ENCODE results near the gene SCAF8.

Gene SCAF8

GRCh38 chr6:154830771-154831170 lies 97.6 kb downstream of the SCAF8 start:
- no peaks in the 10 kb centered on the region for H3K27me3 ChIP-seq (ENCODE audit: control insufficient read depth, insufficient read depth, low read length)
- no peak overlapping the region for H3K27ac ChIP-seq (ENCODE audit: low read length)
- no peak overlapping the region for H3K4me3 ChIP-seq (ENCODE audit: low read length)
- no peak for DNase-seq (ENCODE audit: low read depth, low spot score)
- H3K4me1 ChIP-seq (ENCODE audit: control insufficient read depth, insufficient read depth, low read length) = no peaks in the 10 kb centered on the region
- H3K9me3 ChIP-seq (ENCODE audit: control insufficient read depth, insufficient read depth, low read length) = no peaks in the 10 kb centered on the region
- peaks cover 2% of the 10 kb centered on the region; the same call in 1 of the 2 replicates for H3K36me3 ChIP-seq (ENCODE audit: control insufficient read depth, insufficient read depth, low read length)
- WGBS (ENCODE audit: insufficient coverage, insufficient read length) = no CpG with 5 or more reads among the region's 4 CpGs

- no peaks in the 10 kb centered on the region for H3K4me1 ChIP-seq (ENCODE audit: control insufficient read depth, insufficient read depth, low read length)
- H3K27ac ChIP-seq (ENCODE audit: low read length) = no peak overlapping the region
- no peak overlapping the region for H3K4me3 ChIP-seq (ENCODE audit: low read length)
- no CpG with 5 or more reads among the region's 4 CpGs for WGBS (ENCODE audit: insufficient coverage, insufficient read length)
- no peak for DNase-seq (ENCODE audit: low read depth, low spot score)
- H3K36me3 ChIP-seq (ENCODE audit: control insufficient read depth, insufficient read depth, low read length) = peaks cover 2% of the 10 kb centered on the region; the same call in 1 of the 2 replicates
- H3K27me3 ChIP-seq (ENCODE audit: control insufficient read depth, insufficient read depth, low read length) = no peaks in the 10 kb centered on the region
- no peaks in the 10 kb centered on the region; the same call in 1 of the 2 replicates for H3K9me3 ChIP-seq (ENCODE audit: control insufficient read depth, insufficient read depth, low read length)
These were observed 102.1 kb downstream of the SCAF8 start for GRCh38 chr6:154835307-154835706.

GRCh38 chr6:154839546-154839945 lies 106.3 kb downstream of the SCAF8 start:
- WGBS (ENCODE audit: insufficient coverage, insufficient read length) = no CpG with 5 or more reads among the region's 6 CpGs
- H3K27me3 ChIP-seq (ENCODE audit: control insufficient read depth, insufficient read depth, low read length) = no peaks in the 10 kb centered on the region
- no peak for DNase-seq (ENCODE audit: low read depth, low spot score)
- H3K4me1 ChIP-seq (ENCODE audit: control insufficient read depth, insufficient read depth, low read length) = no peaks in the 10 kb centered on the region
- H3K9me3 ChIP-seq (ENCODE audit: control insufficient read depth, insufficient read depth, low read length) = no peaks in the 10 kb centered on the region; the same call in 1 of the 2 replicates
- H3K4me3 ChIP-seq (ENCODE audit: low read length) = no peak overlapping the region
- no peaks in the 10 kb centered on the region for H3K36me3 ChIP-seq (ENCODE audit: control insufficient read depth, insufficient read depth, low read length)
- H3K27ac ChIP-seq (ENCODE audit: low read length) = no peak overlapping the region

- Histone ChIP-seq H3K36me3 (ENCODE audit: control insufficient read depth, insufficient read depth, low read length) (no peaks in the 10 kb centered on the region), H3K9me3 (ENCODE audit: control insufficient read depth, insufficient read depth, low read length) (no peaks in the 10 kb centered on the region; the same call in 1 of the 2 replicates), H3K4me3 (ENCODE audit: low read length) (no peak overlapping the region), H3K4me1 (ENCODE audit: control insufficient read depth, insufficient read depth, low read length) (no peaks in the 10 kb centered on the region), H3K27me3 (ENCODE audit: control insufficient read depth, insufficient read depth, low read length) (no peaks in the 10 kb centered on the region), H3K27ac (ENCODE audit: low read length) (no peak overlapping the region)
- no CpG with 5 or more reads among the region's 6 CpGs for WGBS (ENCODE audit: insufficient coverage, insufficient read length)
- DNase-seq (ENCODE audit: low read depth, low spot score) = no peak
These were observed 107.1 kb downstream of the SCAF8 start for GRCh38 chr6:154840363-154840762.

GRCh38 chr6:154841109-154841508 lies 107.9 kb downstream of the SCAF8 start:
- H3K4me1 ChIP-seq (ENCODE audit: control insufficient read depth, insufficient read depth, low read length) = no peaks in the 10 kb centered on the region
- no peak overlapping the region for H3K27ac ChIP-seq (ENCODE audit: low read length)
- no peak overlapping the region for H3K4me3 ChIP-seq (ENCODE audit: low read length)
- no peaks in the 10 kb centered on the region; the same call in 1 of the 2 replicates for H3K9me3 ChIP-seq (ENCODE audit: control insufficient read depth, insufficient read depth, low read length)
- WGBS (ENCODE audit: insufficient coverage, insufficient read length) = no CpG with 5 or more reads among the region's 4 CpGs
- no peaks in the 10 kb centered on the region for H3K27me3 ChIP-seq (ENCODE audit: control insufficient read depth, insufficient read depth, low read length)
- no peaks in the 10 kb centered on the region for H3K36me3 ChIP-seq (ENCODE audit: control insufficient read depth, insufficient read depth, low read length)
- DNase-seq (ENCODE audit: low read depth, low spot score) = no peak

GRCh38 chr6:154842833-154843232 lies 109.6 kb downstream of the SCAF8 start:
- no peaks in the 10 kb centered on the region for H3K4me1 ChIP-seq (ENCODE audit: control insufficient read depth, insufficient read depth, low read length)
- DNase-seq (ENCODE audit: low read depth, low spot score) = no peak
- no peak overlapping the region for H3K4me3 ChIP-seq (ENCODE audit: low read length)
- H3K27me3 ChIP-seq (ENCODE audit: control insufficient read depth, insufficient read depth, low read length) = no peaks in the 10 kb centered on the region
- H3K27ac ChIP-seq (ENCODE audit: low read length) = no peak overlapping the region
- WGBS (ENCODE audit: insufficient coverage, insufficient read length) = no CpG with 5 or more reads among the region's 2 CpGs
- H3K9me3 ChIP-seq (ENCODE audit: control insufficient read depth, insufficient read depth, low read length) = no peaks in the 10 kb centered on the region; the same call in 1 of the 2 replicates
- H3K36me3 ChIP-seq (ENCODE audit: control insufficient read depth, insufficient read depth, low read length) = no peaks in the 10 kb centered on the region

GRCh38 chr6:154847318-154847717 lies 114.1 kb downstream of the SCAF8 start:
- no peak for DNase-seq (ENCODE audit: low read depth, low spot score)
- no CpG with 5 or more reads among the region's 2 CpGs for WGBS (ENCODE audit: insufficient coverage, insufficient read length)
- H3K27me3 ChIP-seq (ENCODE audit: control insufficient read depth, insufficient read depth, low read length) = no peaks in the 10 kb centered on the region
- H3K27ac ChIP-seq (ENCODE audit: low read length) = no peak overlapping the region
- no peak overlapping the region for H3K4me3 ChIP-seq (ENCODE audit: low read length)
- H3K9me3 ChIP-seq (ENCODE audit: control insufficient read depth, insufficient read depth, low read length) = no peaks in the 10 kb centered on the region
- no peaks in the 10 kb centered on the region for H3K36me3 ChIP-seq (ENCODE audit: control insufficient read depth, insufficient read depth, low read length)
- H3K4me1 ChIP-seq (ENCODE audit: control insufficient read depth, insufficient read depth, low read length) = no peaks in the 10 kb centered on the region; the same call in 1 of the 2 replicates

GRCh38 chr6:154848580-154848979 lies 115.4 kb downstream of the SCAF8 start:
- Histone ChIP-seq H3K9me3 (ENCODE audit: control insufficient read depth, insufficient read depth, low read length) (no peaks in the 10 kb centered on the region), H3K36me3 (ENCODE audit: control insufficient read depth, insufficient read depth, low read length) (no peaks in the 10 kb centered on the region), H3K27ac (ENCODE audit: low read length) (no peak overlapping the region), H3K27me3 (ENCODE audit: control insufficient read depth, insufficient read depth, low read length) (no peaks in the 10 kb centered on the region), H3K4me3 (ENCODE audit: low read length) (no peak overlapping the region), H3K4me1 (ENCODE audit: control insufficient read depth, insufficient read depth, low read length) (no peaks in the 10 kb centered on the region; the same call in 1 of the 2 replicates)
- no peak for DNase-seq (ENCODE audit: low read depth, low spot score)

- no peaks in the 10 kb centered on the region for H3K27me3 ChIP-seq (ENCODE audit: control insufficient read depth, insufficient read depth, low read length)
- H3K4me1 ChIP-seq (ENCODE audit: control insufficient read depth, insufficient read depth, low read length) = no peaks in the 10 kb centered on the region; the same call in 1 of the 2 replicates
- no peak for DNase-seq (ENCODE audit: low read depth, low spot score)
- no CpG with 5 or more reads among the region's 1 CpG for WGBS (ENCODE audit: insufficient coverage, insufficient read length)
- H3K36me3 ChIP-seq (ENCODE audit: control insufficient read depth, insufficient read depth, low read length) = no peaks in the 10 kb centered on the region
- H3K4me3 ChIP-seq (ENCODE audit: low read length) = no peak overlapping the region
- H3K27ac ChIP-seq (ENCODE audit: low read length) = no peak overlapping the region
- H3K9me3 ChIP-seq (ENCODE audit: control insufficient read depth, insufficient read depth, low read length) = no peaks in the 10 kb centered on the region
These were observed 116.3 kb downstream of the SCAF8 start for GRCh38 chr6:154849475-154849874.

- no CpG with 5 or more reads among the region's 3 CpGs for WGBS (ENCODE audit: insufficient coverage, insufficient read length)
- no peaks in the 10 kb centered on the region for H3K9me3 ChIP-seq (ENCODE audit: control insufficient read depth, insufficient read depth, low read length)
- no peak overlapping the region for H3K27ac ChIP-seq (ENCODE audit: low read length)
- no peaks in the 10 kb centered on the region for H3K27me3 ChIP-seq (ENCODE audit: control insufficient read depth, insufficient read depth, low read length)
- DNase-seq (ENCODE audit: low read depth, low spot score) = no peak
- H3K4me1 ChIP-seq (ENCODE audit: control insufficient read depth, insufficient read depth, low read length) = no peaks in the 10 kb centered on the region; the same call in 1 of the 2 replicates
- H3K4me3 ChIP-seq (ENCODE audit: low read length) = no peak overlapping the region
- H3K36me3 ChIP-seq (ENCODE audit: control insufficient read depth, insufficient read depth, low read length) = no peaks in the 10 kb centered on the region
These were observed 119.5 kb downstream of the SCAF8 start for GRCh38 chr6:154852687-154853086.

GRCh38 chr6:154857529-154857928 lies 124.3 kb downstream of the SCAF8 start:
- Histone ChIP-seq H3K4me3 (ENCODE audit: low read length) (no peak overlapping the region), H3K36me3 (ENCODE audit: control insufficient read depth, insufficient read depth, low read length) (no peaks in the 10 kb centered on the region), H3K27me3 (ENCODE audit: control insufficient read depth, insufficient read depth, low read length) (no peaks in the 10 kb centered on the region), H3K4me1 (ENCODE audit: control insufficient read depth, insufficient read depth, low read length) (no peaks in the 10 kb centered on the region), H3K9me3 (ENCODE audit: control insufficient read depth, insufficient read depth, low read length) (no peaks in the 10 kb centered on the region), H3K27ac (ENCODE audit: low read length) (no peak overlapping the region)
- no peak for DNase-seq (ENCODE audit: low read depth, low spot score)
- no CpG with 5 or more reads among the region's 5 CpGs for WGBS (ENCODE audit: insufficient coverage, insufficient read length)
